Transverse colon (tissue), 4 donors: ENCODE data around the gene PTPRN2. TPM values are rescaled to one million over a fixed set of nuclear protein-coding genes. Genes with fewer than 3 reads are reported as not detected.
"Not testable (repeated sequence)": the region's sequence is repeated elsewhere in the genome, so short reads cannot be mapped to it uniquely, and the experiment has no call there.

Source experiments
- DNase-seq: peaks from one replicate; pipeline ENCODE4 v3.0.0-alpha.2; 2019
- H3K27ac ChIP-seq, 4 donors: fragments of 200-600 bp; sonication (generic); 2 replicates each; pipeline ENCODE4 v1.5.1; 2016 to 2018; ENCODE audit warnings: inconsistent platforms in 4 of 4
- H3K27me3 ChIP-seq: fragments of 200-600 bp; sonication (generic); 2 replicates; pipeline ENCODE4 v1.5.1; 2017; ENCODE audit warnings: inconsistent platforms
- H3K36me3 ChIP-seq, 4 donors: fragments of 200-600 bp; sonication (generic); 2 replicates each; pipeline ENCODE4 v1.5.1; 2017 to 2019; ENCODE audit warnings: inconsistent platforms in 4 of 4
- H3K4me1 ChIP-seq, 4 donors: fragments of 200-600 bp; sonication (generic); 2 replicates each; pipeline ENCODE4 v1.5.1; 2017 to 2020; ENCODE audit warnings: inconsistent platforms in 4 of 4
- H3K4me3 ChIP-seq, 4 donors: fragments of 200-600 bp; sonication (generic); 1 replicate in 1 of 4; 2 replicates in 3 of 4; pipeline versions ENCODE4 v1.5.1 to v1.6.1; 2017 to 2019; ENCODE audit warnings: inconsistent platforms in 4 of 4
- H3K9me3 ChIP-seq, 2 donors: fragments of 200-600 bp; sonication (generic); 2 replicates each; pipeline ENCODE4 v1.5.1; 2017 to 2019; ENCODE audit warnings: inconsistent platforms in 2 of 2
- EP300 ChIP-seq: sonication (generic); formaldehyde crosslinking; IDR thresholded peaks from one replicate; pipeline ENCODE4 v1.6.1; 2017; ENCODE audit warnings: antibody characterized with exemption, low read depth
- POLR2A ChIP-seq: fragments of 450-650 bp; IDR thresholded peaks from one replicate; pipeline ENCODE4 v1.6.1; 2016; ENCODE audit warnings: antibody characterized with exemption, mild to moderate bottlenecking, moderate library complexity
- POLR2AphosphoS5 ChIP-seq, 3 donors: sonication (generic); formaldehyde crosslinking; IDR thresholded peaks; one replicate each; pipeline ENCODE4 v1.6.1; 2016; ENCODE audit warnings: antibody characterized with exemption in 3 of 3
- WGBS, 2 donors: methylation state at CpG; one replicate each; pipeline ENCODE4 v1.1.5; 2018; ENCODE audit warnings: low coverage in 1 of 2; 5-methylcytosine and 5-hydroxymethylcytosine counted together
- in situ Hi-C, 4 donors: fragments of 200-750 bp; cut with MboI; loops; one replicate each; pipeline versions ENCODE4 v1.15.0 to v1.15.1; 2017; ENCODE audit warnings: low sequenced_read_pairs in 3 of 4, low pct_ligation_motif_present in 1 of 4, low pct_unique_long_range_greater_than_20kb in 1 of 4
- intact Hi-C: fragments of 100-400 bp; cut with DNase I; formaldehyde crosslinking; loops from one replicate; pipeline ENCODE4 v1.15.1; 2023; ENCODE audit warnings: low total_unique reads
- total RNA-seq, 4 donors: library from RNA; depleted of rRNA; stranded (reverse); fragments of >200 nt; gene quantifications; one replicate each; pipeline ENCODE4 v1.1.0, GENCODE V29; 2016
- TF ChIP-seq, protein P1 (sequence below), 5 experiments: fragments of 200-600 bp in 3 of 5; fragments of 450-650 bp in 2 of 5; sonication (generic) in 3 of 5; IDR thresholded peaks; 1 replicate in 2 of 5; 2 replicates in 3 of 5; pipeline ENCODE4 v1.5.1; 2016 to 2017; ENCODE audit warnings: antibody characterized with exemption in 5 of 5, inconsistent platforms in 3 of 5, mild to moderate bottlenecking in 2 of 5, moderate library complexity in 1 of 5

PTPRN2 gene
- total RNA-seq, 4 donors from 2014 or later = 15.4 to 31.1 (median 21.8) TPM

DNA sequence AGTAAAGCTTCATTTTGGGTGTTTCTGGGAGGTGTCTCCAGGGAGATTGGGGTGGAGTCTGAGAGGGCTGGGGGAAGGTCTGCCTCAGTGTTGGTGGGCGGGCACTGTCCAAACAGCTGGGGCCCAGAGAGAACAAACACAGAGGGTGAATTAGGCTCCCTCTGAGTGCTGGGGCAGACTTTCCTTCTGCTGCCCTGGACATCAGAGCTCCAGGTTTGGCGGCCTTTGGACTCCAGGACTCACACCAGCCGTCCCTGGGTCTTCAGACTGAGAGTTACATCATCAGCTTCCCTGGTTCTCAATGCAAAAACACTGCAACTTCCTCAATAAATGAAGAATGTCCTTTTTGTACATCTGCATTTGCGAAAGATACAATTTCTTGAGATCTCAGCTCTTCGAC, 427.4 kb downstream of the PTPRN2 start:
- Histone ChIP-seq H3K4me1 (no peaks in the 10 kb centered on the region), H3K36me3 (no peaks in the 10 kb centered on the region), H3K4me3 (no peak overlapping the region), H3K27ac (no peak overlapping the region), H3K9me3 (no peaks in the 10 kb centered on the region), H3K27me3 (no peaks in the 10 kb centered on the region)
- intact Hi-C loops (no loop called here), in situ Hi-C loops (no loop called here)
- WGBS, 2 donors = 49 to 50% methylated on average over 3 to 5 of the region's 5 CpGs
- no peak for DNase-seq
- TF ChIP-seq, protein P1, sequence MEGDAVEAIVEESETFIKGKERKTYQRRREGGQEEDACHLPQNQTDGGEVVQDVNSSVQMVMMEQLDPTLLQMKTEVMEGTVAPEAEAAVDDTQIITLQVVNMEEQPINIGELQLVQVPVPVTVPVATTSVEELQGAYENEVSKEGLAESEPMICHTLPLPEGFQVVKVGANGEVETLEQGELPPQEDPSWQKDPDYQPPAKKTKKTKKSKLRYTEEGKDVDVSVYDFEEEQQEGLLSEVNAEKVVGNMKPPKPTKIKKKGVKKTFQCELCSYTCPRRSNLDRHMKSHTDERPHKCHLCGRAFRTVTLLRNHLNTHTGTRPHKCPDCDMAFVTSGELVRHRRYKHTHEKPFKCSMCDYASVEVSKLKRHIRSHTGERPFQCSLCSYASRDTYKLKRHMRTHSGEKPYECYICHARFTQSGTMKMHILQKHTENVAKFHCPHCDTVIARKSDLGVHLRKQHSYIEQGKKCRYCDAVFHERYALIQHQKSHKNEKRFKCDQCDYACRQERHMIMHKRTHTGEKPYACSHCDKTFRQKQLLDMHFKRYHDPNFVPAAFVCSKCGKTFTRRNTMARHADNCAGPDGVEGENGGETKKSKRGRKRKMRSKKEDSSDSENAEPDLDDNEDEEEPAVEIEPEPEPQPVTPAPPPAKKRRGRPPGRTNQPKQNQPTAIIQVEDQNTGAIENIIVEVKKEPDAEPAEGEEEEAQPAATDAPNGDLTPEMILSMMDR (IDR thresholded peaks at IDR 0.05) = no peak
- TF ChIP-seq EP300 = no peak
- TF ChIP-seq POLR2A = no peak
- TF ChIP-seq POLR2AphosphoS5 (IDR thresholded peaks at IDR 0.05) = no peak

DNA sequence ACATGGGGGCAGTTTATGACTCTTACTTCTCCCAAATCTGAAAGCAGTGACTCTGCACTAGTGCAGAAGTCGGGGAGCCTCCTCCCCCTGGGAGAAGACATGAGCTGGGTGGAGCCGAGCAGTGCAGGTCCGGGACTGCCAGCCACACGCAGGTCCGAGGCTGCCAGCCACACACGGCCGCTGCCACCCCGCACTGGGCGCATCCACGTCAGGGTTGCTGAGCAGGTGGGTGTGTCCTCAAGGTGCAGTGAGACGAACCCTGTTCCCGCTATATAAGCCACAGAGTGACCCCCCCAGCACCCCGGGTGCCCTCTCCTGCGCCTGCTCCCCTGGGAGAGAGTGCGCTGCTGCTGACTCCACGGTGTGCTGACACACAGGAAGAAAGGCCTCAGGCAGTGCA, 430.2 kb downstream of the PTPRN2 start:
- in situ Hi-C loops (no loop called here), intact Hi-C loops (no loop called here)
- no peaks in the 10 kb centered on the region for H3K9me3 ChIP-seq
- no peak for DNase-seq
- H3K4me3 ChIP-seq = no peak overlapping the region
- no peaks in the 10 kb centered on the region for H3K4me1 ChIP-seq
- WGBS, 2 donors = 20 to 84% methylated on average over 1 to 14 of the region's 16 CpGs
- TF ChIP-seq POLR2A (no peak), EP300 (no peak), POLR2AphosphoS5 (IDR thresholded peaks at IDR 0.05) (no peak)
- TF ChIP-seq, protein P1 (IDR thresholded peaks at IDR 0.05) = no peak
- H3K27ac ChIP-seq = no peak overlapping the region
- H3K36me3 ChIP-seq = no peaks in the 10 kb centered on the region
- no peaks in the 10 kb centered on the region for H3K27me3 ChIP-seq

DNA sequence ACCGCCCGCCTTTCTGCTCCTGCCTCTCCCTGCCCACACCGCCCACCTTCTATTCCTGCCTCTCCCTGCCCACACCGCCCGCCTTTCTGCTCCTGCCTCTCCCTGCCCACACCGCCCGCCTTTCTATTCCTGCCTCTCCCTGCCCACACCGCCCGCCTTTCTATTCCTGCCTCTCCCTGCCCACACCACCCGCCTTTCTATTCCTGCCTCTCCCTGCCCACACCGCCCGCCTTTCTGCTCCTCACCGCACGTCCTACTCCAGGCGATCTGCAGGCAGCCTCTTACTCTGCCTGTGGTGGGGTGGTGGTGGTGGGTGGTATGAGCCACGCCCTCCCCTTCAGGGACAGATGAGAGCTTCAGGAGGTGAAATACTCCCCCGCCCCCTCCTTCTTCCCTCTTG, 436.4 kb downstream of the PTPRN2 start:
- intact Hi-C loops = not testable (repeated sequence)
- WGBS, 2 donors = 50 to 67% methylated on average over 12 to 17 of the region's 17 CpGs

DNA sequence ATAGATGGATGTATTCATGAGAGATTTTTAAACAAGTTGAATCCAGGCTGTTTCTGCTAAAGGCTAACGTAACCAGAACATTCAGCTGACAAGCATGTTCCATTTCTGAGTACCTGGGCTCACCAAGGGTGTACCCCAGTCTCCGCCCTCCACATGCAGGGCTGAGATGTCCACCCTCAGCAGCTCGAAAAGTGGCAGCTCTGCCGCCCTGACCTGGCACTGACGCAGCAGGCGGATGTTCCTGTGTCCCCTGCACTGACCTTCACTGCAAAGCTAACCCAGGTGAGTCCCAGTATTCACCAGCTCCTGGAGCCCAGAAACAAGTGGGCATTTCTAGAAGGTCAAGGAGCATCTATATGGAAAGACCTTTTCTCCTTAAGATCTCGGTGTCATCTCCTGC, 437.4 kb downstream of the PTPRN2 start:
- Histone ChIP-seq H3K36me3 (no peaks in the 10 kb centered on the region), H3K9me3 (no peaks in the 10 kb centered on the region), H3K27ac (no peak overlapping the region), H3K4me3 (no peak overlapping the region), H3K27me3 (no peaks in the 10 kb centered on the region), H3K4me1 (no peaks in the 10 kb centered on the region)
- intact Hi-C loops (no loop called here), in situ Hi-C loops (no loop called here)
- DNase-seq = no peak
- no peak for TF ChIP-seq POLR2A
- WGBS, 2 donors = 91% methylated on average over 6 of the region's 7 CpGs; no CpG with 5 or more reads in 1 of the 2 donors

More for the DNA sequence above, 436.4 kb downstream of the PTPRN2 start:
- H3K9me3 ChIP-seq, H3K4me1 ChIP-seq, H3K27me3 ChIP-seq, H3K27ac ChIP-seq, H3K36me3 ChIP-seq, H3K4me3 ChIP-seq, in situ Hi-C loops: not testable (repeated sequence)
- peak; percentile 58 for DNase-seq

DNA sequence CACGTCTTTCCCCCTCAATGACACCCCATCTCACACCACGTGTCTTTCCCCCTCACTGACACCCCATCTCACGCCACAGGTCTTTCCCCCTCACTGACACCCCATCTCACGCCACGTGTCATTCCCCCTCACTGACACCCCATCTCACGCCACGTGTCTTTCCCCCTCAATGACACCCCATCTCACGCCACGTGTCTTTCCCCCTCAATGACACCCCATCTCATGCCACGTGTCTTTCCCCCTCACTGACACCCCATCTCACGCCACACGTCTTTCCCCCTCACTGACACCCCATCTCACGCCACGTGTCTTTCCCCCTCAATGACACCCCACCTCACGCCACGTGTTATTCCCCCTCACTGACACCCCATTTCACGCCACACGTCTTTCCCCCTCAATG, 440.2 kb downstream of the PTPRN2 start:
- H3K9me3 ChIP-seq, in situ Hi-C loops, H3K4me1 ChIP-seq, intact Hi-C loops, H3K27ac ChIP-seq, H3K27me3 ChIP-seq, H3K4me3 ChIP-seq, H3K36me3 ChIP-seq, DNase-seq: not testable (repeated sequence)
- 91 to 93% methylated on average over 5 to 18 of the region's 18 CpGs for WGBS, 2 donors

DNA sequence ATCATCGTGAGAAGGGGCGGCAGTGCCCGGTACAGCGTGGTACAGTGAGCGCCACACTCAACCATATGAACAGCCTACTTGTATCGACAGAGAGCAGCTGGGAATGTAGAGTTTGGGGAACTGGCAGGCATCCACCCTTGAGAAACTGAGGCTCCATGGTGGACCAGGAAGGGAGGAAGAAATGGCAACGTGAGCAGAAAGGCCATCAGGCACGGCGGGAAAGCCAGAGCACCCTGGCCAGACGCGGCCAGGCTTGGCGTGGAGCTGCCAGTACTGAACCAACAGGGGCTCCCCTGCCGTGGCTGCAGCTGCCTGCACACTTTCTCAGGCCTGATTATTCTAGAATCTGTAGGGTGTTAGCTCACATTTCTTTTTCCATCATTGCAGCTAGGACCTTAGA, 442.3 kb downstream of the PTPRN2 start:
- in situ Hi-C loops = no loop called here
- TF ChIP-seq, protein P1 (IDR thresholded peaks at IDR 0.05) = no peak
- TF ChIP-seq EP300 (no peak), POLR2A (no peak), POLR2AphosphoS5 (IDR thresholded peaks at IDR 0.05) (no peak)
- no peaks in the 10 kb centered on the region for H3K36me3 ChIP-seq
- H3K27ac ChIP-seq = no peak overlapping the region
- no peaks in the 10 kb centered on the region for H3K9me3 ChIP-seq
- intact Hi-C loops = no loop called here
- H3K4me3 ChIP-seq = no peak overlapping the region
- 91 to 93% methylated on average over 3 to 13 of the region's 13 CpGs for WGBS, 2 donors
- no peak for DNase-seq
- H3K4me1 ChIP-seq = no peaks in the 10 kb centered on the region
- no peaks in the 10 kb centered on the region for H3K27me3 ChIP-seq
